Measurements from ENCODE around the gene ERO1A. TPM values are rescaled to one million over a fixed set of nuclear protein-coding genes. Genes with fewer than 3 reads are reported as not detected.

ERO1A gene
- total and polyA plus RNA-seq, 9 of the 15 experiments (the other 6 are each of a cell fraction or from before 2014, with no cell fraction given) = 11.0 to 46.2 (median 27.6) TPM

DNA sequence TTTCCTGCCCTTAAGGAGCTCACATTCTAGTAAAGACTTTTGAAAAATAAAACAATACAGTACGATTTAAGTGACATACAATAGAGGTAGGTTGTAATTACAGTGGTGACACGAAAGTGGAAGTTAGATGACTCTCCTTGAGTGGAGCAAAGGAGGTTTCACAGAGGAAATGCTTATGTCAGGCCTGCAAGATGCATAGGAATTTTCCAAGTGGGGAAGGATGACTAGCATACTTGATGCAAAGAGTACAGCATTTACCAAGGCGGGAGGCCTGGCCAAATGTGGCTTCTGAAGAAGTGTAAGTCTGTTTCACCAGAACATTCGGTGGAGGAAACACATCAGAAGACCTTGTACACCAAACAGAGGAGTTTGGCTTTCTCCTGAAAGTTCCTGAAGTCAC lies 55.2 kb downstream of the ERO1A start:
- Histone ChIP-seq H2AFZ (ENCODE audit: low read depth, low read length) (no peak overlapping the region), H3K9me3 (replicated peaks; ENCODE audit: control insufficient read depth, insufficient read depth, low read depth, low read length) (no peaks in the 10 kb centered on the region), H3K27ac (ENCODE audit: extremely low read depth, low read depth, low read length) (no peak overlapping the region), H3K4me3 (no peak overlapping the region), H3K79me2 (ENCODE audit: control insufficient read depth, insufficient read depth, low read length) (no peaks in the 10 kb centered on the region), H4K20me1 (replicated peaks; ENCODE audit: control insufficient read depth, insufficient read depth, low read length) (no peaks in the 10 kb centered on the region), H3K27me3 (ENCODE audit: control insufficient read depth in 2 of 2, insufficient read depth in 2 of 2, low read length in 2 of 2) (no peaks in the 10 kb centered on the region; a peak in 1 of 5 replicates), H3K4me2 (ENCODE audit: insufficient read depth, low read length) (no peak overlapping the region), H3K9ac (ENCODE audit: insufficient read depth in 1 of 2, low read depth in 2 of 2, low read length in 2 of 2) (no peak overlapping the region), H3K9me1 (ENCODE audit: control insufficient read depth, insufficient read depth, low read length) (no peaks in the 10 kb centered on the region), H3K36me3 (ENCODE audit: control insufficient read depth, insufficient read depth, low read length) (peaks cover 9% of the 10 kb centered on the region; the same call in 1 of the 3 replicates), H3K4me1 (replicated peaks in 1 of 2; ENCODE audit: control insufficient read depth in 2 of 2, insufficient read depth in 2 of 2, low read length in 2 of 2) (no peaks in the 10 kb centered on the region)
- DNase-seq (ENCODE audit: extremely low read depth in 1 of 4, low spot score in 3 of 4) (no peak), ATAC-seq (no peak), FAIRE-seq (no peak)
- in situ Hi-C loops (cut with MboI) (no loop called here), intact Hi-C loops (cut with micrococcal nuclease) (no loop called here)
- ChIA-PET CTCF (ENCODE audit: low intra/inter-chr PET ratio) (no interaction called here), POLR2A (no interaction called here)
- 79% methylated on average over 4 of the region's 4 CpGs for WGBS (ENCODE audit: insufficient coverage, low coverage, missing lambda C conversion rate)
- no TSS peak for BruUV-seq (replicated peaks)
- TF ChIP-seq ZNF133 (CRISPR knock-in tag; IDR thresholded peaks at IDR 0.05) (no peak), HNRNPK (IDR thresholded peaks at IDR 0.05; ENCODE audit: low read depth, low read length, poor library complexity, severe bottlenecking) (no peak), ZNF76 (CRISPR knock-in tag; IDR thresholded peaks at IDR 0.05; ENCODE audit: borderline replicate concordance) (no peak), SIRT6 (IDR thresholded peaks at IDR 0.05; ENCODE audit: low read depth, low read length) (no peak), EP300 (IDR thresholded peaks at IDR 0.05; ENCODE audit: low read length) (no peak), SMAD2 (IDR thresholded peaks at IDR 0.05; ENCODE audit: low read depth, low read length) (no peak), ZNF57 (CRISPR knock-in tag; IDR thresholded peaks at IDR 0.05) (no peak), BHLHE40 (IDR thresholded peaks at IDR 0.05; ENCODE audit: low read length) (no peak)
- TF ChIP-seq, protein P1, sequence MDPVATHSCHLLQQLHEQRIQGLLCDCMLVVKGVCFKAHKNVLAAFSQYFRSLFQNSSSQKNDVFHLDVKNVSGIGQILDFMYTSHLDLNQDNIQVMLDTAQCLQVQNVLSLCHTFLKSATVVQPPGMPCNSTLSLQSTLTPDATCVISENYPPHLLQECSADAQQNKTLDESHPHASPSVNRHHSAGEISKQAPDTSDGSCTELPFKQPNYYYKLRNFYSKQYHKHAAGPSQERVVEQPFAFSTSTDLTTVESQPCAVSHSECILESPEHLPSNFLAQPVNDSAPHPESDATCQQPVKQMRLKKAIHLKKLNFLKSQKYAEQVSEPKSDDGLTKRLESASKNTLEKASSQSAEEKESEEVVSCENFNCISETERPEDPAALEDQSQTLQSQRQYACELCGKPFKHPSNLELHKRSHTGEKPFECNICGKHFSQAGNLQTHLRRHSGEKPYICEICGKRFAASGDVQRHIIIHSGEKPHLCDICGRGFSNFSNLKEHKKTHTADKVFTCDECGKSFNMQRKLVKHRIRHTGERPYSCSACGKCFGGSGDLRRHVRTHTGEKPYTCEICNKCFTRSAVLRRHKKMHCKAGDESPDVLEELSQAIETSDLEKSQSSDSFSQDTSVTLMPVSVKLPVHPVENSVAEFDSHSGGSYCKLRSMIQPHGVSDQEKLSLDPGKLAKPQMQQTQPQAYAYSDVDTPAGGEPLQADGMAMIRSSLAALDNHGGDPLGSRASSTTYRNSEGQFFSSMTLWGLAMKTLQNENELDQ (CRISPR knock-in tag; IDR thresholded peaks at IDR 0.05; ENCODE audit: borderline replicate concordance) = no peak

All from K562 (cell line).